WTC11 (cell line): Measurements from ENCODE around the gene LRRC31. TPM values are rescaled to one million over a fixed set of nuclear protein-coding genes. Genes with fewer than 3 reads are reported as not detected.

Experiments
- ATAC-seq: fragments of 200-7000 bp; cut with Tn5 transposase; 2 replicates; pipeline ENCODE4 v1.10.0; 2021; ENCODE audit warnings: mild to moderate bottlenecking, moderate library complexity
- CTCF ChIA-PET: fragments of 300-600 bp; sonication (Branson Sonifier 250); formaldehyde crosslinking; loops from one replicate; lab custom pipeline; 2021; ENCODE audit warnings: antibody characterized with exemption; lab: Charles Lee
- POLR2A ChIA-PET: fragments of 350-600 bp; sonication (Branson Sonifier 250); formaldehyde crosslinking; loops from one replicate; lab custom pipeline; 2021; ENCODE audit warnings: antibody characterized with exemption; lab: Charles Lee
- DNase-seq: peaks from one replicate; pipeline ENCODE4 v3.0.0; 2021; ENCODE audit warnings: low spot score
- H3K27ac Mint-ChIP-seq: 2 replicates; pipeline ENCODE4 v1.8.0; 2021; ENCODE audit warnings: mixed read lengths
- H3K27me3 Mint-ChIP-seq: 2 replicates; pipeline ENCODE4 v1.8.0; 2021; ENCODE audit warnings: low read depth, mild to moderate bottlenecking, moderate library complexity, mixed read lengths
- H3K36me3 Mint-ChIP-seq: 2 replicates; pipeline ENCODE4 v1.8.0; 2021; ENCODE audit warnings: mixed read lengths
- H3K4me1 Mint-ChIP-seq: 2 replicates; pipeline ENCODE4 v1.8.0; 2022; ENCODE audit warnings: mixed read lengths
- H3K4me3 Mint-ChIP-seq: 2 replicates; pipeline ENCODE4 v1.8.0; 2021; ENCODE audit warnings: mild to moderate bottlenecking, moderate library complexity, mixed read lengths
- H3K9me3 Mint-ChIP-seq: 2 replicates; pipeline ENCODE4 v1.8.0; 2021; ENCODE audit warnings: mixed read lengths
- ATF2 ChIP-seq: sonication (generic); formaldehyde crosslinking; IDR thresholded peaks from 2 replicates; pipeline ENCODE4 v1.8.1; 2022; ENCODE audit warnings: low read depth, missing genetic modification reagents, borderline replicate concordance
- CTCF ChIP-seq: fragments of 200-600 bp; IDR thresholded peaks from 2 replicates; pipeline ENCODE4 v1.8.0; 2022; ENCODE audit warnings: antibody characterized with exemption
- ETV6 ChIP-seq: sonication (generic); formaldehyde crosslinking; IDR thresholded peaks from 2 replicates; pipeline ENCODE4 v1.8.1; 2022; ENCODE audit warnings: mild to moderate bottlenecking, missing genetic modification reagents
- FOXK1 ChIP-seq: sonication (generic); formaldehyde crosslinking; IDR thresholded peaks from 2 replicates; pipeline ENCODE4 v1.8.0; 2022; ENCODE audit warnings: mild to moderate bottlenecking, moderate library complexity, missing genetic modification reagents
- GRHL2 ChIP-seq: fragments of 250-450 bp; sonication (Bioruptor Pico); IDR thresholded peaks from 2 replicates; pipeline ENCODE4 v1.8.0; 2022; ENCODE audit warnings: mild to moderate bottlenecking, moderate library complexity; ENCODE audit not compliant: insufficient replicate concordance, severe bottlenecking
- GTF2I ChIP-seq: fragments of 250-450 bp; sonication (Bioruptor Pico); conservative IDR thresholded peaks from 2 replicates; pipeline ENCODE4 v1.4.0; 2021; ENCODE audit warnings: mild to moderate bottlenecking
- HMGXB4 ChIP-seq: sonication (generic); formaldehyde crosslinking; IDR thresholded peaks from 2 replicates; pipeline ENCODE4 v1.8.1; 2023; ENCODE audit warnings: mild to moderate bottlenecking, moderate library complexity, missing genetic modification reagents
- IRF1 ChIP-seq: sonication (generic); formaldehyde crosslinking; IDR thresholded peaks from 2 replicates; pipeline ENCODE4 v1.8.0; 2023; ENCODE audit warnings: missing genetic modification reagents
- KAT7 ChIP-seq: sonication (generic); formaldehyde crosslinking; IDR thresholded peaks from 2 replicates; pipeline ENCODE4 v1.8.1; 2023; ENCODE audit warnings: missing genetic modification reagents, mild to moderate bottlenecking, borderline replicate concordance
- NFYB ChIP-seq: sonication (generic); formaldehyde crosslinking; conservative IDR thresholded peaks from 2 replicates; pipeline ENCODE4 v1.8.0; 2022; ENCODE audit warnings: low read depth, missing genetic modification reagents
- OVOL2 ChIP-seq: fragments of 250-450 bp; sonication (Bioruptor Pico); IDR thresholded peaks from 2 replicates; pipeline ENCODE4 v1.9.0; 2021; ENCODE audit warnings: mild to moderate bottlenecking, borderline replicate concordance
- SP1 ChIP-seq: sonication (generic); formaldehyde crosslinking; conservative IDR thresholded peaks from 2 replicates; pipeline ENCODE4 v1.8.1; 2022; ENCODE audit warnings: missing genetic modification reagents
- TCF7 ChIP-seq: sonication (generic); formaldehyde crosslinking; IDR thresholded peaks from 2 replicates; pipeline ENCODE4 v1.8.0; 2022; ENCODE audit warnings: mild to moderate bottlenecking, low read depth, missing genetic modification reagents, moderate library complexity
- TEAD4 ChIP-seq: sonication (generic); formaldehyde crosslinking; IDR thresholded peaks from 2 replicates; pipeline ENCODE4 v1.8.0; 2022; ENCODE audit warnings: mild to moderate bottlenecking, missing genetic modification reagents
- ZBTB43 ChIP-seq: sonication (generic); formaldehyde crosslinking; IDR thresholded peaks from 2 replicates; pipeline ENCODE4 v1.8.1; 2023; ENCODE audit warnings: mild to moderate bottlenecking, missing genetic modification reagents
- ZNF121 ChIP-seq: sonication (generic); formaldehyde crosslinking; IDR thresholded peaks from 2 replicates; pipeline ENCODE4 v1.8.0; 2023; ENCODE audit warnings: missing genetic modification reagents
- ZNF219 ChIP-seq: sonication (generic); formaldehyde crosslinking; IDR thresholded peaks from 2 replicates; pipeline ENCODE4 v1.8.0; 2023; ENCODE audit warnings: missing genetic modification reagents, mild to moderate bottlenecking, borderline replicate concordance
- total RNA-seq: library from RNA; stranded (reverse); gene quantifications from 3 replicates; pipeline ENCODE4 v1.2.3, GENCODE V29; 2021
- TF ChIP-seq, protein P1 (sequence below): fragments of 250-450 bp; sonication (Bioruptor Pico); IDR thresholded peaks from 2 replicates; pipeline ENCODE4 v1.9.0; 2021; ENCODE audit warnings: mild to moderate bottlenecking, borderline replicate concordance
- TF ChIP-seq, protein P2 (sequence below): sonication (generic); formaldehyde crosslinking; IDR thresholded peaks from 2 replicates; pipeline ENCODE4 v1.8.0; 2022; ENCODE audit warnings: mild to moderate bottlenecking, missing genetic modification reagents

LRRC31 gene
- total RNA-seq, 1 experiment from 2014 or later, result not detected

DNA sequence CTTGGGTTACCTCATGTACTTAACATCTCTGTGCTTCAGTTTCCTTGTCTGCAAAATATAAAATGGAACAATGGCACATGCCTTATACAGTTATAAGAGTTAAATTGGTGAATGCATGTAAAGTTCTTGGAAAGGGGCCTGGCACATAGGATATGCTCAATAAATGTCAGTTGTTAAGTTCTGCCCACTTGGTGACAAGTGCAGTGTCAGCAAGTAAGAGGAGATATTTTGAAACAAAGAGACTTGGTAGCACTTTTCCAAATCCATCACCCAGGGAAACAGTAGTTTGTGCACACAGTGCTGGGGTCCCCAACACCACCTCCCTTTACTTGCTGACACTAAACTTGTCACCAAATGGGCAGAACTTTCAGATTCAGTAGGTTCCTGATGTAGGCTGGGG is 19.1 kb downstream of the LRRC31 start:
- ChIA-PET POLR2A (no interaction called here), CTCF (no interaction called here)
- no peak overlapping the region for H3K27ac Mint-ChIP-seq
- H3K4me3 Mint-ChIP-seq, result no peak overlapping the region
- TF ChIP-seq GTF2I (CRISPR knock-in tag) (no peak), ZBTB43 (CRISPR knock-in tag) (no peak), GRHL2 (no peak), FOXK1 (no peak), IRF1 (CRISPR knock-in tag) (no peak), OVOL2 (no peak), SP1 (CRISPR knock-in tag) (no peak), TCF7 (CRISPR knock-in tag) (no peak), ZNF219 (CRISPR knock-in tag) (no peak), HMGXB4 (CRISPR knock-in tag) (no peak), ATF2 (CRISPR knock-in tag) (no peak), NFYB (CRISPR knock-in tag) (no peak), ETV6 (CRISPR knock-in tag) (no peak), TEAD4 (CRISPR knock-in tag) (no peak), ZNF121 (CRISPR knock-in tag) (no peak), KAT7 (CRISPR knock-in tag) (no peak), CTCF (no peak)
- TF ChIP-seq, protein P1, sequence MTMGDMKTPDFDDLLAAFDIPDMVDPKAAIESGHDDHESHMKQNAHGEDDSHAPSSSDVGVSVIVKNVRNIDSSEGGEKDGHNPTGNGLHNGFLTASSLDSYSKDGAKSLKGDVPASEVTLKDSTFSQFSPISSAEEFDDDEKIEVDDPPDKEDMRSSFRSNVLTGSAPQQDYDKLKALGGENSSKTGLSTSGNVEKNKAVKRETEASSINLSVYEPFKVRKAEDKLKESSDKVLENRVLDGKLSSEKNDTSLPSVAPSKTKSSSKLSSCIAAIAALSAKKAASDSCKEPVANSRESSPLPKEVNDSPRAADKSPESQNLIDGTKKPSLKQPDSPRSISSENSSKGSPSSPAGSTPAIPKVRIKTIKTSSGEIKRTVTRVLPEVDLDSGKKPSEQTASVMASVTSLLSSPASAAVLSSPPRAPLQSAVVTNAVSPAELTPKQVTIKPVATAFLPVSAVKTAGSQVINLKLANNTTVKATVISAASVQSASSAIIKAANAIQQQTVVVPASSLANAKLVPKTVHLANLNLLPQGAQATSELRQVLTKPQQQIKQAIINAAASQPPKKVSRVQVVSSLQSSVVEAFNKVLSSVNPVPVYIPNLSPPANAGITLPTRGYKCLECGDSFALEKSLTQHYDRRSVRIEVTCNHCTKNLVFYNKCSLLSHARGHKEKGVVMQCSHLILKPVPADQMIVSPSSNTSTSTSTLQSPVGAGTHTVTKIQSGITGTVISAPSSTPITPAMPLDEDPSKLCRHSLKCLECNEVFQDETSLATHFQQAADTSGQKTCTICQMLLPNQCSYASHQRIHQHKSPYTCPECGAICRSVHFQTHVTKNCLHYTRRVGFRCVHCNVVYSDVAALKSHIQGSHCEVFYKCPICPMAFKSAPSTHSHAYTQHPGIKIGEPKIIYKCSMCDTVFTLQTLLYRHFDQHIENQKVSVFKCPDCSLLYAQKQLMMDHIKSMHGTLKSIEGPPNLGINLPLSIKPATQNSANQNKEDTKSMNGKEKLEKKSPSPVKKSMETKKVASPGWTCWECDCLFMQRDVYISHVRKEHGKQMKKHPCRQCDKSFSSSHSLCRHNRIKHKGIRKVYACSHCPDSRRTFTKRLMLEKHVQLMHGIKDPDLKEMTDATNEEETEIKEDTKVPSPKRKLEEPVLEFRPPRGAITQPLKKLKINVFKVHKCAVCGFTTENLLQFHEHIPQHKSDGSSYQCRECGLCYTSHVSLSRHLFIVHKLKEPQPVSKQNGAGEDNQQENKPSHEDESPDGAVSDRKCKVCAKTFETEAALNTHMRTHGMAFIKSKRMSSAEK, result no peak
- TF ChIP-seq, protein P2, sequence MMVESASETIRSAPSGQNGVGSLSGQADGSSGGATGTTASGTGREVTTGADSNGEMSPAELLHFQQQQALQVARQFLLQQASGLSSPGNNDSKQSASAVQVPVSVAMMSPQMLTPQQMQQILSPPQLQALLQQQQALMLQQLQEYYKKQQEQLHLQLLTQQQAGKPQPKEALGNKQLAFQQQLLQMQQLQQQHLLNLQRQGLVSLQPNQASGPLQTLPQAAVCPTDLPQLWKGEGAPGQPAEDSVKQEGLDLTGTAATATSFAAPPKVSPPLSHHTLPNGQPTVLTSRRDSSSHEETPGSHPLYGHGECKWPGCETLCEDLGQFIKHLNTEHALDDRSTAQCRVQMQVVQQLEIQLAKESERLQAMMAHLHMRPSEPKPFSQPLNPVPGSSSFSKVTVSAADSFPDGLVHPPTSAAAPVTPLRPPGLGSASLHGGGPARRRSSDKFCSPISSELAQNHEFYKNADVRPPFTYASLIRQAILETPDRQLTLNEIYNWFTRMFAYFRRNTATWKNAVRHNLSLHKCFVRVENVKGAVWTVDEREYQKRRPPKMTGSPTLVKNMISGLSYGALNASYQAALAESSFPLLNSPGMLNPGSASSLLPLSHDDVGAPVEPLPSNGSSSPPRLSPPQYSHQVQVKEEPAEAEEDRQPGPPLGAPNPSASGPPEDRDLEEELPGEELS (CRISPR knock-in tag), result no peak
- H3K9me3 Mint-ChIP-seq, result no peaks in the 10 kb centered on the region
- DNase-seq, result no peak
- no peaks in the 10 kb centered on the region for H3K4me1 Mint-ChIP-seq
- no peak for ATAC-seq
- no peaks in the 10 kb centered on the region for H3K36me3 Mint-ChIP-seq
- no peaks in the 10 kb centered on the region for H3K27me3 Mint-ChIP-seq
